Upper lobe of right lung (tissue), 1 donor: ENCODE measurements around the gene STRIP1. TPM values are rescaled to one million over a fixed set of nuclear protein-coding genes. Genes with fewer than 3 reads are reported as not detected.

Experiments used
- ATAC-seq: fragments of 200-7000 bp; cut with Tn5 transposase; one replicate; pipeline ENCODE4 v1.9.1; 2020; ENCODE audit warnings: mild to moderate bottlenecking, moderate library complexity
- DNase-seq: peaks from one replicate; pipeline ENCODE4 v3.0.0-alpha.2; 2020
- H3K27ac ChIP-seq: fragments of 200-600 bp; one replicate; pipeline ENCODE4 v1.8.0; 2022
- H3K27me3 ChIP-seq: fragments of 200-600 bp; one replicate; pipeline ENCODE4 v1.8.0; 2022; ENCODE audit warnings: mild to moderate bottlenecking
- H3K36me3 ChIP-seq: fragments of 200-600 bp; one replicate; pipeline ENCODE4 v1.8.0; 2022
- H3K4me1 ChIP-seq: fragments of 200-600 bp; one replicate; pipeline ENCODE4 v1.8.0; 2022
- H3K4me3 ChIP-seq: fragments of 200-600 bp; one replicate; pipeline ENCODE4 v1.8.0; 2022; ENCODE audit warnings: mild to moderate bottlenecking
- H3K9me3 ChIP-seq: fragments of 200-600 bp; one replicate; pipeline ENCODE4 v1.8.0; 2022
- intact Hi-C: fragments of 100-400 bp; cut with DNase I; formaldehyde crosslinking; loops from one replicate; pipeline ENCODE4 v1.11.0; 2022
- total RNA-seq: library from RNA; stranded (reverse); fragmentation: NEBNext Ultra II Directional; extraction: Animal tissue kit (Norgen Biotek cat#: 25700); gene quantifications from one replicate; pipeline ENCODE4 v1.2.1, GENCODE V29; 2021
- TF ChIP-seq, protein P1 (sequence below): fragments of 200-600 bp; IDR thresholded peaks from one replicate; pipeline ENCODE4 v1.8.0; 2022; ENCODE audit warnings: antibody characterized with exemption
- donor health status: DM: no; HTN: yes; CAD: no; lungs with severe emphysema.

STRIP1 gene
- total RNA-seq, 1 donor from 2014 or later: 35.6 TPM

DNA sequence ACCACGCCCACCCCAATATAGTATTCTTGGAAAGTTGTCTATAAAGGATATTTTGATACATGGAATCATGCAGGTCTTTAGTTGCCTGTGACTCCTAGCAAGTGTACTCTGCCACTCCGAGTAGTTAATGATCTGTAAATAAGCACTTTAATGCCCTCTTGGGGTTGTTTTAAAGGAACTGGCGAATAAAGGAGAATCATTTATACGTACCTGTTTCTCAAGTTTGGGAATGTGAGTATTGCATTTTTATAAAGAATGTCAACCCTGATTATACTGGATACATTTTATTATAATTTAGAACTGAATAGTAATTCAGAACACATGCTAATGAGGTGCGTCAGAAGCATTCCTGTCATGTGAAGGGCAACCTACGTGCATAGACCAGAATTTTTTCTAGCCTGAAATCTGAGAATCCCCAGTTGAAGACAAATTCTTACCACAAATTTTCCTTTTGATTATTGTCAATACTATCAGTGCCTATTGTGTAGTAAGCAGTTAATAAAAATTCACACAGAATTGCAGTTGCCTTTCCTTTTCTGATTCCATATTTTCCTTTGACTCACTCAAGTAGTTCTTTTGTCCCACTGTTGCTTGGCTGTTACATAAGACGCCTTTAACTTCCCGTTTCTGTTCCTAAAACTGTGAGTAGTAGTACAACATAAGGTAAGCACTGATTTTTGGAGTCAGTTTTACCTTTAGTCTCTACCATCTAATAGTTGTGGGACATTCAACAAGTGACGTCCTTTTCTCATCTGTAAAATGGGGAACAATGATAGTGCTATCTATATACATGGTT lies 44.7 kb upstream of the STRIP1 start:
- TF ChIP-seq, protein P1, sequence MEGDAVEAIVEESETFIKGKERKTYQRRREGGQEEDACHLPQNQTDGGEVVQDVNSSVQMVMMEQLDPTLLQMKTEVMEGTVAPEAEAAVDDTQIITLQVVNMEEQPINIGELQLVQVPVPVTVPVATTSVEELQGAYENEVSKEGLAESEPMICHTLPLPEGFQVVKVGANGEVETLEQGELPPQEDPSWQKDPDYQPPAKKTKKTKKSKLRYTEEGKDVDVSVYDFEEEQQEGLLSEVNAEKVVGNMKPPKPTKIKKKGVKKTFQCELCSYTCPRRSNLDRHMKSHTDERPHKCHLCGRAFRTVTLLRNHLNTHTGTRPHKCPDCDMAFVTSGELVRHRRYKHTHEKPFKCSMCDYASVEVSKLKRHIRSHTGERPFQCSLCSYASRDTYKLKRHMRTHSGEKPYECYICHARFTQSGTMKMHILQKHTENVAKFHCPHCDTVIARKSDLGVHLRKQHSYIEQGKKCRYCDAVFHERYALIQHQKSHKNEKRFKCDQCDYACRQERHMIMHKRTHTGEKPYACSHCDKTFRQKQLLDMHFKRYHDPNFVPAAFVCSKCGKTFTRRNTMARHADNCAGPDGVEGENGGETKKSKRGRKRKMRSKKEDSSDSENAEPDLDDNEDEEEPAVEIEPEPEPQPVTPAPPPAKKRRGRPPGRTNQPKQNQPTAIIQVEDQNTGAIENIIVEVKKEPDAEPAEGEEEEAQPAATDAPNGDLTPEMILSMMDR: no peak
- ATAC-seq (peak; percentile 34), DNase-seq (no peak)
- Histone ChIP-seq H3K9me3 (no peaks in the 10 kb centered on the region), H3K4me1 (peaks cover 72% of the 10 kb centered on the region), H3K36me3 (no peaks in the 10 kb centered on the region), H3K27ac (peak overlapping the region; percentile 62), H3K27me3 (no peaks in the 10 kb centered on the region), H3K4me3 (no peak overlapping the region)
- intact Hi-C loops: no loop called here

DNA sequence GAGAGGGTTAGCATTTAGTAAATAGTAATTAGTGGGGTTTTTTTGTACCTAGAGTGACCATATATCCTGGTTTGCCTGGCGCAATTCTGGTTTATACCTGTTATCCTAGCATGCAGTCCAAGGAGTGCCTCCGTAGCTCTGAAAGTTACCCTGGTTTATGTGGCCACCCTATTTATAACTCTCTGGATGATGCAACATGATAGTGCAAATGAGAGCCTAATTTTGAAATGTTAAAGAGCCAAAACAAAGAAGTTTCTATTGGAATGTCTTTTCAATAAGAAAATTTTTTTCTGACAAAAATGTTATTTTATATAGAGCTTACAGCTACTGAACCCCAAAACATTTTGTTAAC lies 44.1 kb upstream of the STRIP1 start:
- no peaks in the 10 kb centered on the region for H3K27me3 ChIP-seq
- no peaks in the 10 kb centered on the region for H3K9me3 ChIP-seq
- no peak for DNase-seq
- H3K27ac ChIP-seq: peak overlapping the region; percentile 62
- no peak overlapping the region for H3K4me3 ChIP-seq
- TF ChIP-seq, protein P1: no peak
- intact Hi-C loops: no loop called here
- no peaks in the 10 kb centered on the region for H3K36me3 ChIP-seq
- H3K4me1 ChIP-seq: peaks cover 78% of the 10 kb centered on the region
- ATAC-seq: peak; percentile 41

DNA sequence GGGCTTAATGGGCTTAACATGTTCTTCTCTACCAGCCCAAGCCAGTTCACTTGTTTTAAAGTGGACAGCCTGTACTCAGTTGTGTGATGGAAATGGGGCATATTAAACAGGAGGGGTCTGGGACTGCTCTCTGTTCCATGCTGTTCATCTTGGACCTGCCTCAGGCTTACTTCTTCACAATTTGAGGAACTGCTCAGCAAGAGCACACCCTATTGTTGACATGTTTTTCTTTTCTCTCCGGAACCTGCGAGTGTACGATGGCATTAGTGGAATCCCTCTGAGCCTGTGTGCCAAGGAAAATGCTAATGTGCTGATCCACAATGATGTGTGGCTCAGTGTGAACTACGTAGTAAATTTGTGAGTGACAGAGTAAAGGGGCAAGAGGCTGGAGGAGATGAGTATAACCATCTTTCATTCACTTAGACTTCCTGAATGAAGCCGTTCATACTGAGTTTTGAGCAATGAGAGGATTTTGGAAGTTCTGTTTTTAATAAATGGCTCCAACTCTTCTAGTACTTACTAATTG lies 43.0 kb upstream of the STRIP1 start:
- no peaks in the 10 kb centered on the region for H3K9me3 ChIP-seq
- TF ChIP-seq, protein P1: no peak
- H3K4me3 ChIP-seq: no peak overlapping the region
- ATAC-seq (peak; percentile 34), DNase-seq (no peak)
- H3K36me3 ChIP-seq: no peaks in the 10 kb centered on the region
- no peaks in the 10 kb centered on the region for H3K27me3 ChIP-seq
- intact Hi-C loops: no loop called here
- no peak overlapping the region for H3K27ac ChIP-seq
- peaks cover 74% of the 10 kb centered on the region for H3K4me1 ChIP-seq

DNA sequence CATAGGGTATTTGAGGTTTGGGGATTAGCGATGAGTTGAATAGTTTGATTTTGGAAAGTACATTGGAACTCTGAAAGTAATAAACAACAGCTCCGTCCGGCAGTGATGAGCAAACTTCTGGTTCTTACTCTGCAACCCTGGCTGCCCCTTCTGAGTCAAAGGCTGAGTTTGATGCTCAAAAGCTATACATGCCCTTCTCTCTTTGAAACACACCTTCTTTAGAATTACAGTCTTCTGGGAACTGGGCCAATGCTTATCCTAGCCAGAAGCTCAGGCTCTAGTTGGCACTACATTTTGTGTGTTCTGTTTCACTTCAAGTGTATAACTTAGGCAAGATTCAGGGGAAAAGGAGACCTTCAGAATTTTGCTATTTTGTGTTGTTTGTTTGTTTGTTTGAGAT lies 40.5 kb upstream of the STRIP1 start:
- intact Hi-C loops: no loop called here
- peaks cover 61% of the 10 kb centered on the region for H3K4me1 ChIP-seq
- H3K4me3 ChIP-seq: no peak overlapping the region
- H3K27ac ChIP-seq: no peak overlapping the region
- TF ChIP-seq, protein P1: no peak
- peak; percentile 17 for ATAC-seq
- no peak for DNase-seq
- no peaks in the 10 kb centered on the region for H3K9me3 ChIP-seq
- no peaks in the 10 kb centered on the region for H3K36me3 ChIP-seq
- no peaks in the 10 kb centered on the region for H3K27me3 ChIP-seq

DNA sequence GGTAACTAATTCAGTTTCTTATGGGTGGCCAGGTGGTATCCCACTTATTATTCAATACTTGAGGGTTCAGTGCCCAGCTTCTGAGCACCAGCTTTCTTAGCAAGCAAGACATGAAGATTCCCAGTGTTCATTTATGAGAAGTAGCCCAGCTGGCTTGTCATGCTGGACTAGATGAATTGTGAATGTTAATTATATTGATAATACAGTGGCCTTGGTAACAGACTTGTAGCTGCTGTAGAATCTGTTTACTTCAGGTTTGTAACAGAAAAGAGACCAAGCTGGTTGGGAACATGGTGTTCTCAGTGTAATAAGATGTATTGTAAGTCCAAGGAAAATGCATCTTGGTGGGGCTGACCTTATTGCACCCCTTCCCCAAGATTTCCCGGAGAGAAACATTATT lies 39.8 kb upstream of the STRIP1 start:
- no peak overlapping the region for H3K27ac ChIP-seq
- no peaks in the 10 kb centered on the region for H3K36me3 ChIP-seq
- TF ChIP-seq, protein P1: no peak
- peaks cover 54% of the 10 kb centered on the region for H3K4me1 ChIP-seq
- no peak for ATAC-seq
- no peaks in the 10 kb centered on the region for H3K9me3 ChIP-seq
- no peaks in the 10 kb centered on the region for H3K27me3 ChIP-seq
- intact Hi-C loops: no loop called here
- no peak for DNase-seq
- H3K4me3 ChIP-seq: no peak overlapping the region
